ENCODE measurements around the gene CFAP20DC. TPM values are rescaled to one million over a fixed set of nuclear protein-coding genes. Genes with fewer than 3 reads are reported as not detected.

Gene CFAP20DC
- total RNA-seq, 1 donor from 2014 or later = 8.0 TPM

DNA sequence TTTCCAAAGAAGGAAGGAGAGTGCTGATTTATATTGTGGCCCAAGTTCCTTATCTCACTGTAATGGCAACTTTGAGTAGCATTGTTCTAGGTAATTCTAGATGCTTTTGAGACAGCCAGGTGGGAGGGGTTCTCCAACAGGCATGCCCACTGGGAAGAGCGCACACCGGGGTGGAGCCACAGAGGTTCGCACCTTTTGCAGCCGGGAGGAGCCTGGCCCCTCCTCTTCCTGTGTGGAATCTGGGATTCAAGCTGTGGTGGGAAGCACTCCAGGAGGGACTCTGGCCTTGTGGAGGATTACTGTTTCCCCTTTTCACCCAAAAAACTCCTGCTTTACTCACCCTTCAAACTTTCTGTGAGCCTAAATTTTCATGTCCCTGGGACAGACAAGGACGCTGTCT is 53.1 kb downstream of the CFAP20DC start:
- no peak overlapping the region for H3K4me3 Mint-ChIP-seq (ENCODE audit: low read depth)
- no peaks in the 10 kb centered on the region for H3K27me3 Mint-ChIP-seq
- no peak overlapping the region for H3K27ac Mint-ChIP-seq
- TF ChIP-seq, protein P1, sequence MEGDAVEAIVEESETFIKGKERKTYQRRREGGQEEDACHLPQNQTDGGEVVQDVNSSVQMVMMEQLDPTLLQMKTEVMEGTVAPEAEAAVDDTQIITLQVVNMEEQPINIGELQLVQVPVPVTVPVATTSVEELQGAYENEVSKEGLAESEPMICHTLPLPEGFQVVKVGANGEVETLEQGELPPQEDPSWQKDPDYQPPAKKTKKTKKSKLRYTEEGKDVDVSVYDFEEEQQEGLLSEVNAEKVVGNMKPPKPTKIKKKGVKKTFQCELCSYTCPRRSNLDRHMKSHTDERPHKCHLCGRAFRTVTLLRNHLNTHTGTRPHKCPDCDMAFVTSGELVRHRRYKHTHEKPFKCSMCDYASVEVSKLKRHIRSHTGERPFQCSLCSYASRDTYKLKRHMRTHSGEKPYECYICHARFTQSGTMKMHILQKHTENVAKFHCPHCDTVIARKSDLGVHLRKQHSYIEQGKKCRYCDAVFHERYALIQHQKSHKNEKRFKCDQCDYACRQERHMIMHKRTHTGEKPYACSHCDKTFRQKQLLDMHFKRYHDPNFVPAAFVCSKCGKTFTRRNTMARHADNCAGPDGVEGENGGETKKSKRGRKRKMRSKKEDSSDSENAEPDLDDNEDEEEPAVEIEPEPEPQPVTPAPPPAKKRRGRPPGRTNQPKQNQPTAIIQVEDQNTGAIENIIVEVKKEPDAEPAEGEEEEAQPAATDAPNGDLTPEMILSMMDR (IDR thresholded peaks at IDR 0.05; ENCODE audit: unreplicated experiment) = no peak
- H3K36me3 Mint-ChIP-seq (ENCODE audit: insufficient read depth) = no peaks in the 10 kb centered on the region
- H3K4me1 Mint-ChIP-seq (ENCODE audit: low read depth) = peaks cover 3% of the 10 kb centered on the region
- DNase-seq (ENCODE audit: low spot score, unreplicated experiment) = no peak
- no peaks in the 10 kb centered on the region for H3K9me3 Mint-ChIP-seq (ENCODE audit: low read depth)

GRCh38 chr3:58994746-58995330 is 55.0 kb downstream of the CFAP20DC start:
- no peaks in the 10 kb centered on the region for H3K9me3 Mint-ChIP-seq (ENCODE audit: low read depth)
- H3K4me3 Mint-ChIP-seq (ENCODE audit: low read depth) = no peak overlapping the region
- TF ChIP-seq, protein P1 (IDR thresholded peaks at IDR 0.05; ENCODE audit: unreplicated experiment) = peak; percentile 87
- DNase-seq (ENCODE audit: low spot score, unreplicated experiment) = peak; percentile 28
- H3K27me3 Mint-ChIP-seq = no peaks in the 10 kb centered on the region
- no peak overlapping the region for H3K27ac Mint-ChIP-seq
- H3K36me3 Mint-ChIP-seq (ENCODE audit: insufficient read depth) = no peaks in the 10 kb centered on the region
- peaks cover 3% of the 10 kb centered on the region for H3K4me1 Mint-ChIP-seq (ENCODE audit: low read depth)

GRCh38 chr3:58993547-58993946 is 56.3 kb downstream of the CFAP20DC start:
- Mint-ChIP-seq H3K4me3 (ENCODE audit: low read depth) (no peak overlapping the region), H3K27ac (no peak overlapping the region), H3K9me3 (ENCODE audit: low read depth) (no peaks in the 10 kb centered on the region), H3K27me3 (no peaks in the 10 kb centered on the region), H3K36me3 (ENCODE audit: insufficient read depth) (no peaks in the 10 kb centered on the region), H3K4me1 (ENCODE audit: low read depth) (peaks cover 1% of the 10 kb centered on the region)
- TF ChIP-seq, protein P1 (IDR thresholded peaks at IDR 0.05; ENCODE audit: unreplicated experiment) = no peak
- no peak for DNase-seq (ENCODE audit: low spot score, unreplicated experiment)

DNA sequence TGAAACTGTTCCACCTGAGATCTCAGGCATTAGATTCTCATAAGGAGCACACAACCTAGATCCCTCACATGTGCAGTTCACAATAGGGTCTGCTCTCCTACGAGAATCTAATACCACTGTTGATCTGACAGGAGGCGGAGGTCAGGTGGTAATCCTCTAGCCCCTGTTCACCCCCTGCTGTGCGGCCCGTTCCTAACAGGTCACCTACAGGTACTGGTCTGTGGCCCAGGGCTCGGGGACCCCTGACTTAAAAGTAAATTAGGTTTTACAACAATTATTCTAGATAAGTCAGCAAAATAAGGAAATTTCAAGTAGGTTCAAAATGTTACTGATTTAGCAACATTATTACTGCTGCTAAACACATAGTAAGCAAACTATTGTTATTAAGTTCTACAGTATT is 58.2 kb downstream of the CFAP20DC start:
- H3K36me3 Mint-ChIP-seq (ENCODE audit: insufficient read depth) = no peaks in the 10 kb centered on the region
- TF ChIP-seq, protein P1 (IDR thresholded peaks at IDR 0.05; ENCODE audit: unreplicated experiment) = no peak
- H3K9me3 Mint-ChIP-seq (ENCODE audit: low read depth) = no peaks in the 10 kb centered on the region
- no peaks in the 10 kb centered on the region for H3K27me3 Mint-ChIP-seq
- no peak overlapping the region for H3K4me3 Mint-ChIP-seq (ENCODE audit: low read depth)
- peaks cover 1% of the 10 kb centered on the region for H3K4me1 Mint-ChIP-seq (ENCODE audit: low read depth)
- no peak for DNase-seq (ENCODE audit: low spot score, unreplicated experiment)
- no peak overlapping the region for H3K27ac Mint-ChIP-seq

GRCh38 chr3:58991026-58991425 is 58.8 kb downstream of the CFAP20DC start:
- Mint-ChIP-seq H3K27ac (no peak overlapping the region), H3K36me3 (ENCODE audit: insufficient read depth) (peaks cover under 1% of the 10 kb centered on the region), H3K9me3 (ENCODE audit: low read depth) (no peaks in the 10 kb centered on the region), H3K4me3 (ENCODE audit: low read depth) (no peak overlapping the region), H3K27me3 (no peaks in the 10 kb centered on the region), H3K4me1 (ENCODE audit: low read depth) (peaks cover 1% of the 10 kb centered on the region)
- no peak for DNase-seq (ENCODE audit: low spot score, unreplicated experiment)
- TF ChIP-seq, protein P1 (IDR thresholded peaks at IDR 0.05; ENCODE audit: unreplicated experiment) = no peak

Measured in progenitor cell of endocrine pancreas (in vitro differentiated cells).